ENCODE data around the gene FLOT2. TPM values are rescaled to one million over a fixed set of nuclear protein-coding genes. Genes with fewer than 3 reads are reported as not detected.
A peak's percentile ranks its signal among the peaks of the same experiment; 100 is the strongest.
"Not testable (repeated sequence)": the region's sequence is repeated elsewhere in the genome, so short reads cannot be mapped to it uniquely, and the experiment has no call there.

FLOT2 gene
- total and polyA plus RNA-seq, 7 experiments from 2014 or later, result 134 to 309 (median 228) TPM

DNA sequence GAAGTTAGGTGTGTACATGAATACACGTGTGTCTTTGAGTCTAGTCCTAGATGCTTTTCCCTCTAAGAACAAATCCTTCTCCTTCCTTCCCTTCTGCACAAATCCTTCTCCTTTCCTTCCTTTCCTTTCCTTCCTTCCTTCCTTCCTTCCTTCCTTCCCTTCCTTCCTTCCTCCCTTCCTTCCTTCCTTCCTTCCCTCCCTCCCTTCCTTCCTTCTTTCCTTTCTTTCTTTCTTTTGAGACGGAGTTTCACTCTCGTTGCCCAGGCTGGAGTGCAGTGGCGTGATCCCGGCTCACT is 6.0 kb upstream of the FLOT2 start:
- H3K36me3 Mint-ChIP-seq, result peaks cover 3 to 28% (median 8%) of the 10 kb centered on the region in 5 donors
- intact Hi-C loops (cut with micrococcal nuclease), result loop anchor here (1.0 to 5.0 kb wide), 13 partner anchors 13 to 256 kb away; partner anchors contain the start of genes BLTP2 (in 2 of the 2), PHF12 (in 2 of the 2), FAM222B (in 1 of the 2) and NEK8 (in 1 of the 2)
- not testable (repeated sequence) for H3K9me3 Mint-ChIP-seq; DNase-seq; ATAC-seq; H3K9me3 ChIP-seq (ENCODE audit: control insufficient read depth in 2 of 3, low read length in 3 of 3); H3K27me3 Mint-ChIP-seq; H3K27me3 ChIP-seq (ENCODE audit: control insufficient read depth in 2 of 2, insufficient read depth in 2 of 2, low read length in 2 of 2); H3K4me3 ChIP-seq (ENCODE audit: low read length)
- peaks cover 2 to 28% (median 7%) of the 10 kb centered on the region in 3 experiments for H3K36me3 ChIP-seq (ENCODE audit: control insufficient read depth in 2 of 3, insufficient read depth in 3 of 3, low read length in 3 of 3)
- ChIA-PET POLR2A (interaction anchor here (0.5 to 12.7 kb wide), 5 partner anchors 22 to 130 kb away, joined by 3 to 183 read pairs (median 4); partner anchors contain the start of gene PHF12), CTCF (interaction anchor here (1.0 to 4.2 kb wide), 4 partner anchors 10 to 140 kb away, joined by 3 to 30 read pairs (median 7); partner anchors contain the start of gene ERAL1)
- peak overlapping the region; percentile 15 for H3K27ac ChIP-seq (ENCODE audit: low read depth, low read length)
- peak overlapping the region; percentile 64 to 98 (median 85) for H3K4me3 Mint-ChIP-seq
- H3K27ac Mint-ChIP-seq, result peak overlapping the region; percentile 43 to 96 (median 85)
- peaks cover 10 to 48% (median 33%) of the 10 kb centered on the region in 7 donors for H3K4me1 Mint-ChIP-seq
- H3K4me1 ChIP-seq (ENCODE audit: control insufficient read depth in 2 of 2, insufficient read depth in 2 of 2, low read length in 2 of 2), result peaks cover 14 to 24% of the 10 kb centered on the region in 2 donors

DNA sequence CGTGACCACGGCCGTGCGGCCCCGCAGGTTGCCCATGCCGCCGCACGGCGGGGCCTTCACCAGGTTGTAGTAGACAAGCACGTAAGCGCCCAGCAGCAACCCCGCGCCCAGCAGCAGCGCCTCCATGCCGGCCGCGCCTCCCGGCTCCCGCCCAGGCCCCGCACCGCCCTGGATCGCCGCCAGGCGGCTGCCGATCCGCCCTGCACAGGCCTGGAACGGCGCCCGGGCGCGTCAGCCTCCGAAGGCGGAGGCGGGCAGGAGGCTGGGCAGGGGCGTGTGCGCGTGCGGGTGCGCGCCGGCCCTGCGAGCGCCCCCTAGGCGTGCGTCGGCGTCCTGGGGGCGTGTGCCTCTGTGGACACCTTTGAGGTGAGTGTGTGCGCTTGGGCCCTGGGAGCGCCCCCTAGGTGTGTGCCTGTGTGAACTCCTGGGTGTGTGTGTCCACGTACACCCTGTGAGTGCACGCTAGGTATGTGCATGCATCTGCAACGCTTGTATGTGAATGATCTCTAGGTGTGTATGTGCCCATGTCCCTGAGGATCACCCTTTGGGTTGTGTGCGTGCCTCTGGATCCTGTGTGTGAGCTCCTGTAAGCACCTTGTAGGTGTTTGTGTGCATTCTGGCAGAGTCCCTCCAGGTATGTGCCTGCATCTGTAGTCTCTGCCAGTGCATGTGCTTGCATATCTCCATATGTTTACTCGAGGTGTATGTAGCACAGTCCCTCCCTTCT is 5.4 kb upstream of the FLOT2 start, which contains the start of gene DHRS13:
Gene DHRS13 (minus strand): TSS at position 261 of the 727 bp plus-strand sequence. CDS start 135 bp downstream, at position 126.
- peak within 1 kb of the TSS; percentile 81 to 96 (median 90) for H3K27ac Mint-ChIP-seq
- H3K4me1 Mint-ChIP-seq, result peaks cover 13 to 53% (median 36%) of the 10 kb centered on the region in 7 donors
- H3K27me3 ChIP-seq (ENCODE audit: control insufficient read depth in 2 of 2, insufficient read depth in 2 of 2, low read length in 2 of 2), result no peaks in the 10 kb centered on the region
- peaks cover 3 to 29% (median 7%) of the 10 kb centered on the region in 5 donors for H3K36me3 Mint-ChIP-seq
- peaks cover 0 to 23% (median 4%) of the 10 kb centered on the region in 3 experiments for H3K36me3 ChIP-seq (ENCODE audit: control insufficient read depth in 2 of 3, insufficient read depth in 3 of 3, low read length in 3 of 3)
- POLR2A ChIA-PET, result interaction anchor here (0.5 to 12.7 kb wide), 16 partner anchors 10 to 237 kb away, joined by 3 to 183 read pairs (median 6); partner anchors contain the start of genes FAM222B, NEK8, PHF12 and RPL23A
- no peaks in the 10 kb centered on the region for H3K9me3 Mint-ChIP-seq
- peak within 1 kb of the TSS; percentile 77 for H3K4me3 ChIP-seq (ENCODE audit: low read length)
- DNase-seq (peak; percentile 92 to 99 (median 96)), ATAC-seq (peak; percentile 96)
- peak within 1 kb of the TSS; percentile 85 to 98 (median 94) for H3K4me3 Mint-ChIP-seq
- CTCF ChIA-PET, result interaction anchor here (1.0 to 4.2 kb wide), 7 partner anchors 10 to 140 kb away, joined by 3 to 30 read pairs (median 6); partner anchors contain the start of genes ERAL1 and FAM222B
- H3K27me3 Mint-ChIP-seq, result no peaks in the 10 kb centered on the region
- intact Hi-C loops (cut with micrococcal nuclease), result loop anchor here (1.0 to 5.0 kb wide), 14 partner anchors 10 to 256 kb away; partner anchors contain the start of genes BLTP2 (in 2 of the 2), PHF12 (in 2 of the 2), FAM222B (in 1 of the 2) and NEK8 (in 1 of the 2)
- peak within 1 kb of the TSS; percentile 87 for H3K27ac ChIP-seq (ENCODE audit: low read depth, low read length)
- peaks cover 18 to 29% of the 10 kb centered on the region in 2 donors for H3K4me1 ChIP-seq (ENCODE audit: control insufficient read depth in 2 of 2, insufficient read depth in 2 of 2, low read length in 2 of 2)
- no peaks in the 10 kb centered on the region for H3K9me3 ChIP-seq (ENCODE audit: control insufficient read depth in 2 of 3, low read length in 3 of 3)

DNA sequence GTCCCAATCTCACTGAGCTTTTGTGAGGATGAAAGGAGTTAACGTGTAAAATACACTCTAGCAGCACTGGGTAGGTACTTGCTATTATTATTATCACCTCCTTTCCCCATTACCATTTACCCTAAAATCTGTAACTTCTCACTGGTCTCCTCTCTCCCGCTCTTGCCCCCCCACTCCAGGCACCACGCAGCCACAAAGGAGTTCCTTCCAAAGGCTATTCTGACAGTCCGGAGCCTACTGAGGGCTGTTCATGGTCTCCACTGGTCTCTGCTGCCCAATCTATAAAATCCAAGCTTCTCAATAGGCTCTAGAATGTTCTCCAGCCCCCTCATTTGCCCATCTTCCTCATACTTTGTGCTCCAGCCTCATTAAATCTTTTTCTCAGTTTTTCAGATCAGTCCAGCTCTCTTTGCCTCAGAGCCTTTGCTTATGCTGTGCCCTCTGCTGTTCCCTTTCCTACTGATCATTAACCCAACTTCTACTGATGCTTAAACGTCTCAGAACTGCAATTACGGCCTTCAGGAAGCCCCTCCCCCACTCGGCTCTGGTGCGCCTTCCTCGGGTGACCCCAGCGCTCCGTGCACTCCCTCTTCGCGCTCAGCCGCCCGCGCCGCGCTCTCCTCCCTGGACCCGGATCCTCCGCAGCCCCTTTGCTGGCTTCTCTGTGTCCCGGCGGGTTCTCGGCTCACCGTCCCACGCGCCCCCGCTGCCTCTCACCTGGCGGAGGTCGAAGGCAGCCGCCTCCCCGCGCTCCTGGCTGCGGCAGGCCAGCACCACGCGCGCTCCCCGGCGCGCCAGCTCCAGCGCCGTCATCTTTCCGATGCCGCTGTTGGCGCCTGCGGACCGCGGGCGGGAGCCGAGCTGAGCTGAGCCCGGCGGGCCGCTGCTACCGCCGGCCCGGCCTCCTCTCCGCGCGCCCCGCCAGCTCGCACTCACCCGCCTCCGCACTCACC is 4.6 kb upstream of the FLOT2 start:
- Mint-ChIP-seq H3K4me1 (peaks cover 17 to 58% (median 40%) of the 10 kb centered on the region in 7 donors), H3K36me3 (peaks cover 0 to 33% (median 5%) of the 10 kb centered on the region in 5 donors), H3K27me3 (no peaks in the 10 kb centered on the region), H3K27ac (peak overlapping the region; percentile 81 to 96 (median 90)), H3K9me3 (no peaks in the 10 kb centered on the region), H3K4me3 (peak overlapping the region; percentile 85 to 98 (median 94))
- CTCF ChIA-PET, result interaction anchor here (0.6 to 4.2 kb wide), 9 partner anchors 9 to 139 kb away, joined by 3 to 30 read pairs (median 5); partner anchors contain the start of gene FAM222B
- Histone ChIP-seq H3K27me3 (ENCODE audit: control insufficient read depth in 2 of 2, insufficient read depth in 2 of 2, low read length in 2 of 2) (no peaks in the 10 kb centered on the region), H3K27ac (ENCODE audit: low read depth, low read length) (peak overlapping the region; percentile 87), H3K9me3 (ENCODE audit: control insufficient read depth in 2 of 3, low read length in 3 of 3) (no peaks in the 10 kb centered on the region), H3K36me3 (ENCODE audit: control insufficient read depth in 2 of 3, insufficient read depth in 3 of 3, low read length in 3 of 3) (peaks cover 0 to 17% (median 0%) of the 10 kb centered on the region in 3 experiments), H3K4me1 (ENCODE audit: control insufficient read depth in 2 of 2, insufficient read depth in 2 of 2, low read length in 2 of 2) (peaks cover 20 to 31% of the 10 kb centered on the region in 2 donors), H3K4me3 (ENCODE audit: low read length) (peak overlapping the region; percentile 77)
- intact Hi-C loops (cut with micrococcal nuclease), result loop anchor here (1.0 to 5.0 kb wide), 3 partner anchors 9 to 255 kb away; partner anchors contain the start of genes BLTP2 (in 2 of the 2) and RPL23A (in 1 of the 2)
- DNase-seq (peak in 3 of 9 donors; percentile 54 to 69 (median 56)), ATAC-seq (peak; percentile 36)
- POLR2A ChIA-PET, result interaction anchor here (0.6 to 12.7 kb wide), 14 partner anchors 10 to 238 kb away, joined by 3 to 183 read pairs (median 7); partner anchors contain the start of genes FAM222B, NEK8, PHF12 and RPL23A

DNA sequence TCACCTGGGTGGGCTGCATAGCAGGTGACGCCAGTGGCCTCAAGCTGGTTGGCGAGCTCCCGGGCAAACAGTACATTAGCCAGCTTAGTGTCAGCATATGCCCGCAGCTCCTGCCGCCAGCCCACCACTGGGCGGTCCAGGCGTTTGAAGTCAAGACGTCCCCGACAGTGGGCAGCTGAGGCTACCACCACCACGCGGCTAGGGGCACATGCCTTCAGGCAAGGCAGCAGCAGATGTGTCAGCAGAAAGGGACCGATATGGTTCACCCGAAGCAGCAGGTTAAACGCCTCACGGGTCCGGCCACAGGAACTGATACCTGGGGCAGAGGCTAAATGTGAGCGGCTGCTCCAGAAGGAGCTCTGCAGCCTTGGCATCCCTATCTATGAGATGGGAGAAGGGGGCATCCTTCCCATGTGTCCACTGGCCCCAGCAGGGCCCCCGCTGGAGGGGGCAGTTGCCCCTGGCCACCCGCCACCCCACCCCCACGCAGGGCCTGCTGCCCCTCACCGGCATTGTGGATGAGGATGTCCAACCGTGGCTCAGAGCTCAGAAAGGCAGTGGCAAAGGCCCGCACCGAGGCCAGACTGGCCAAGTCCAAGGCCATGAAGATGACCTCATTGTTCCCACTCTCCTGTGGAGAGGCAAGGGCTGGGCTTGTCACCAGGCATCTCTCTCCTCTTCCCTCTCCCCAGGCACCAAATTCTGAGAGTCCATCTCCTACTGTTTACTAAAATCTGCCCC is 3.6 kb upstream of the FLOT2 start:
- Histone ChIP-seq H3K27ac (ENCODE audit: low read depth, low read length) (peak overlapping the region; percentile 87), H3K4me3 (ENCODE audit: low read length) (peak overlapping the region; percentile 77), H3K27me3 (ENCODE audit: control insufficient read depth in 2 of 2, insufficient read depth in 2 of 2, low read length in 2 of 2) (no peaks in the 10 kb centered on the region), H3K36me3 (ENCODE audit: control insufficient read depth in 2 of 3, insufficient read depth in 3 of 3, low read length in 3 of 3) (peaks cover 0 to 12% (median 0%) of the 10 kb centered on the region in 3 experiments), H3K9me3 (ENCODE audit: control insufficient read depth in 2 of 3, low read length in 3 of 3) (no peaks in the 10 kb centered on the region), H3K4me1 (ENCODE audit: control insufficient read depth in 2 of 2, insufficient read depth in 2 of 2, low read length in 2 of 2) (peaks cover 22 to 34% of the 10 kb centered on the region in 2 donors)
- Mint-ChIP-seq H3K4me3 (peak overlapping the region; percentile 85 to 98 (median 94)), H3K4me1 (peaks cover 19 to 61% (median 43%) of the 10 kb centered on the region in 7 donors), H3K27ac (peak overlapping the region; percentile 81 to 96 (median 90)), H3K36me3 (peaks cover 0 to 28% (median 5%) of the 10 kb centered on the region in 5 donors), H3K9me3 (no peaks in the 10 kb centered on the region), H3K27me3 (no peaks in the 10 kb centered on the region)
- intact Hi-C loops (cut with micrococcal nuclease), result loop anchor here (5.0 kb wide), 1 partner anchor 254 kb away; the partner anchor contains the start of gene BLTP2 (in 2 of the 2)
- ChIA-PET CTCF (interaction anchor here (0.6 to 4.2 kb wide), 4 partner anchors 49 to 138 kb away, joined by 3 to 30 read pairs (median 7); no protein-coding TSS in a partner anchor), POLR2A (interaction anchor here (0.6 to 12.7 kb wide), 11 partner anchors 9 to 182 kb away, joined by 3 to 183 read pairs (median 8); partner anchors contain the start of genes FAM222B, NEK8, PHF12 and RPL23A)
- ATAC-seq, result no peak
- no peak for DNase-seq

DNA sequence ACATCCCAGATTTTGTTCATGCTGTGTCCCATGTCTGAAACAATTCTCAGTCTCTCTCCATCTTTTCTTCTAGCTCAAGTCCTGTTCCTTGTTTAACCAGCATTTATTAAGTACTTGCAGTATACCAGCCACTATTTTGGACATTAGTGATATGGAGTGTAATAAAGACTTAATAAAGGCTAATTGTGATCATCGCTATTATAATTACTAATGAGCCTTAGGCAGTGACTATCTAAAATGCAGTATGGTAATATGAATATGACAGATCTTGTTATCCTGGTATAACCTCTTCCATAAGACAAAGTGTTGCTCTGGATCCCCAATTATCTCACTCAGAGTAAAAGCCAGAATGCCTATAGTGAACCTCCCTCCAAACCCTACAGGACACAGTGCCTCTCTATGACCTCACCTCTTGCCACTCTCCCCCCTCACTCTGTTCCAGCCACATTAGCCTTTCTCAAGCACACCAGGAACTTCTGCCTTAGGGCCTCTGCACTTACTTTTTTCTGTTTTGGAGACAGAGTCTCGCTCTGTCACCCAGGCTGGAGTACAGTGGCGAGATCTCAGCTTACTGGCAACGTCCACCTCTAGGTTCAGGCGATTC is 1.8 kb upstream of the FLOT2 start:
- POLR2A ChIA-PET, result interaction anchor here (0.6 to 12.7 kb wide), 7 partner anchors 27 to 180 kb away, joined by 3 to 183 read pairs (median 4); partner anchors contain the start of genes FAM222B, PHF12 and RPL23A
- Mint-ChIP-seq H3K9me3 (no peaks in the 10 kb centered on the region), H3K36me3 (peaks cover 0 to 27% (median 5%) of the 10 kb centered on the region in 5 donors), H3K4me3 (peak overlapping the region; percentile 2 to 69 (median 45)), H3K27me3 (no peaks in the 10 kb centered on the region), H3K27ac (peak overlapping the region; percentile 31 to 95 (median 68)), H3K4me1 (peaks cover 21 to 68% (median 57%) of the 10 kb centered on the region in 7 donors)
- no peak overlapping the region for H3K4me3 ChIP-seq (ENCODE audit: low read length)
- CTCF ChIA-PET, result interaction anchor here (1.3 to 1.8 kb wide), 3 partner anchors 9 to 173 kb away, joined by 4 to 7 read pairs (median 6); partner anchors contain the start of gene TLCD1
- DNase-seq, result no peak
- intact Hi-C loops (cut with micrococcal nuclease), result loop anchor here in 1 of 2 donors (5.0 kb wide), 1 partner anchor 237 kb away; the partner anchor contains the start of genes SDF2 and SUPT6H
- no peak overlapping the region for H3K27ac ChIP-seq (ENCODE audit: low read depth, low read length)
- H3K9me3 ChIP-seq (ENCODE audit: control insufficient read depth in 2 of 3, low read length in 3 of 3), result no peaks in the 10 kb centered on the region
- no peak for ATAC-seq
- peaks cover 0 to 7% (median 0%) of the 10 kb centered on the region in 3 experiments for H3K36me3 ChIP-seq (ENCODE audit: control insufficient read depth in 2 of 3, insufficient read depth in 3 of 3, low read length in 3 of 3)
- H3K4me1 ChIP-seq (ENCODE audit: control insufficient read depth in 2 of 2, insufficient read depth in 2 of 2, low read length in 2 of 2), result peaks cover 32 to 39% of the 10 kb centered on the region in 2 donors
- H3K27me3 ChIP-seq (ENCODE audit: control insufficient read depth in 2 of 2, insufficient read depth in 2 of 2, low read length in 2 of 2), result no peaks in the 10 kb centered on the region

All from naive thymus-derived CD4-positive, alpha-beta T cell (primary cell).